Ishikawa (cell line): Measurements from ENCODE around the gene ASTN2.

Experiments used
- CEBPB ChIP-seq: IDR thresholded peaks from 2 replicates; pipeline ENCODE4 v1.6.1; 2012
- CREB1 ChIP-seq: IDR thresholded peaks from 2 replicates; pipeline ENCODE4 v1.6.1; 2012; ENCODE audit warnings: low read depth
- EGR1 ChIP-seq: IDR thresholded peaks from 2 replicates; pipeline ENCODE4 v1.6.1; 2012
- EP300 ChIP-seq: IDR thresholded peaks from 2 replicates; pipeline ENCODE4 v1.6.1; 2012; ENCODE audit warnings: borderline replicate concordance
- FOXM1 ChIP-seq: IDR thresholded peaks from 2 replicates; pipeline ENCODE4 v1.6.1; 2012; ENCODE audit warnings: low read depth, borderline replicate concordance
- MAX ChIP-seq: IDR thresholded peaks from 2 replicates; pipeline ENCODE4 v1.6.1; 2012
- NFIC ChIP-seq: IDR thresholded peaks from 2 replicates; pipeline ENCODE4 v1.6.1; 2012
- RAD21 ChIP-seq: IDR thresholded peaks from 2 replicates; pipeline ENCODE4 v1.6.1; 2012; ENCODE audit warnings: low read depth
- REST ChIP-seq: IDR thresholded peaks from 2 replicates; pipeline ENCODE4 v1.6.1; 2012; ENCODE audit warnings: low read depth, mild to moderate bottlenecking
- TAF1 ChIP-seq: IDR thresholded peaks from 2 replicates; pipeline ENCODE4 v1.6.1; 2012; ENCODE audit warnings: low read depth, mild to moderate bottlenecking
- TCF12 ChIP-seq: IDR thresholded peaks from 2 replicates; pipeline ENCODE4 v1.6.1; 2012; ENCODE audit warnings: low read depth
- TEAD4 ChIP-seq: IDR thresholded peaks from 2 replicates; pipeline ENCODE4 v1.6.1; 2012
- YY1 ChIP-seq: IDR thresholded peaks from 2 replicates; pipeline ENCODE4 v1.6.1; 2012; ENCODE audit warnings: low read depth
- ZBTB7A ChIP-seq: IDR thresholded peaks from 2 replicates; pipeline ENCODE4 v1.6.1; 2012; ENCODE audit warnings: low read depth
- TF ChIP-seq, protein P1 (sequence below): IDR thresholded peaks from 2 replicates; pipeline ENCODE4 v1.6.1; 2012

Gene ASTN2

GRCh38 chr9:117204971-117205370 lies 209.9 kb downstream of the ASTN2 start:
- TF ChIP-seq EP300 = no peak
- no peak for TF ChIP-seq CREB1
- no peak for TF ChIP-seq ZBTB7A
- TF ChIP-seq MAX = no peak
- no peak for TF ChIP-seq NFIC
- TF ChIP-seq TCF12 = no peak
- no peak for TF ChIP-seq YY1
- no peak for TF ChIP-seq TAF1
- no peak for TF ChIP-seq FOXM1
- no peak for TF ChIP-seq REST
- TF ChIP-seq RAD21 = no peak
- no peak for TF ChIP-seq CEBPB
- no peak for TF ChIP-seq EGR1
- TF ChIP-seq TEAD4 = no peak
- TF ChIP-seq, protein P1, sequence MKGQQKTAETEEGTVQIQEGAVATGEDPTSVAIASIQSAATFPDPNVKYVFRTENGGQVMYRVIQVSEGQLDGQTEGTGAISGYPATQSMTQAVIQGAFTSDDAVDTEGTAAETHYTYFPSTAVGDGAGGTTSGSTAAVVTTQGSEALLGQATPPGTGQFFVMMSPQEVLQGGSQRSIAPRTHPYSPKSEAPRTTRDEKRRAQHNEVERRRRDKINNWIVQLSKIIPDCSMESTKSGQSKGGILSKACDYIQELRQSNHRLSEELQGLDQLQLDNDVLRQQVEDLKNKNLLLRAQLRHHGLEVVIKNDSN = no peak

GRCh38 chr9:117191504-117192261 lies 223.2 kb downstream of the ASTN2 start:
- TF ChIP-seq EGR1 (no peak), TCF12 (no peak), CREB1 (no peak), CEBPB (no peak), RAD21 (no peak), MAX (no peak), ZBTB7A (no peak), FOXM1 (no peak), YY1 (no peak), REST (no peak), TAF1 (no peak), NFIC (no peak)
- TF ChIP-seq, protein P1 = no peak

DNA sequence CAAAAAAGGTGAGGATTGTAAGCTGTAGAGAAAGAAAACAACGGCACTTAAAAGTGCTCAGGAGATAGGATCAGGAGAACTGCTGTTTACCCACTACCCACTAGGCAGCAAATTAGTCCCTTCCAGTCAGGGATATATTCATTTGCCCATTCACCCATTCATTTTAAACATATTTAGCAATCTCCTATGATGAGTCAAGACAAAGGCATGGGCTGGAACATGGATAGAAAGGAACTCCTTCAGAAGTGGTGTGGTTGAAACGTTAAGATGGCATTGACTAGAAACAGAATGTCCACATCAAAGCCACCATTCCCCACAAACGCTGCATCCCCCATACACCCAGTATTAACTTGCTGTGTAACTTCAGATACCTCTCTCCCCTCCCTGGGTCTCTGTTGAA lies 225.7 kb downstream of the ASTN2 start:
- TF ChIP-seq MAX (no peak), TCF12 (no peak)

DNA sequence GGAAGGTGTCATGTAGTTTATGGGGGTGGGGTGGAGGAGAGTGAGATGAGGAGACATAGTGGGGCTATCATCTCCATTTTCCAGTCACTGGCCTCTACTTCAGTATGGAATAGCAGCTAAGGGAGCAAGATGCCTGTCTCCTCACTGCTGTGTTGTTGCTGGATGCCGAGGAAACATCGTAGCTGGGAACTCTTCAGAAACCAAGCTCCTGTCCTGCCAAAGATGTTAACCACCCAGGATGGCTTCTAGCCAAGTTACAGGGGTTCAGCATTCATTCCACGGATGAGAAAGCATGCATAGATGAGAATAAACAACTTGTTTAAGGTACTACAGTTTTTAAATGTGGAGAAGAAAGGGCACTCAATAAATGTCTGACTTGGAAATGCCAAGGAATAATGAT lies 226.5 kb downstream of the ASTN2 start:
- TF ChIP-seq EGR1 (no peak), CREB1 (no peak), EP300 (no peak), CEBPB (no peak), RAD21 (no peak), ZBTB7A (no peak), TCF12 (no peak), FOXM1 (no peak), MAX (no peak)
- TF ChIP-seq, protein P1 = no peak

DNA sequence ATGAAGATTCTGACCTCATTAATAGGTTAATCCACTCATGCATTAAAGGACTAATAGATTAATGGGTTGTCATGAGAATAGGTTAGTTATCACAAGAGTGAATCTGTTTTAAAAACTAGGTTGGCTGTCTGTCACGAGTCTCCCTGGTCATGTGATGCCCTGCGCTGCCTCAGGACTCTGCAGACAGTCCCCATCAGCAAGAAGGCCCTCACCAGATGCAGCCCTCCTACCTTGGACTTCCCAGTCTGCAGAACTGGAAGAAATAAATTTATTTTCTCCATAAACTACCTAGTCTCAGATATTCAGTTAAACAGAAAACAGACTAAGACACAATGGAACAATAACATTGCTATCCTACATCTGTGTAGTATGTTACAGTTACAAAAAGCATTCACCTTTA lies 227.4 kb downstream of the ASTN2 start:
- TF ChIP-seq CEBPB = no peak
- no peak for TF ChIP-seq NFIC
- TF ChIP-seq MAX = no peak
- TF ChIP-seq CREB1 = no peak
- no peak for TF ChIP-seq RAD21
- no peak for TF ChIP-seq TEAD4
- TF ChIP-seq REST = no peak
- TF ChIP-seq FOXM1 = no peak
- no peak for TF ChIP-seq YY1
- no peak for TF ChIP-seq TCF12
- no peak for TF ChIP-seq EP300
